ENCODE measurements around the gene TCFL5.
A peak's percentile ranks its signal among the peaks of the same experiment; 100 is the strongest.
"Not testable (repeated sequence)": the region's sequence is repeated elsewhere in the genome, so short reads cannot be mapped to it uniquely, and the experiment has no call there.

The TCFL5 gene

DNA sequence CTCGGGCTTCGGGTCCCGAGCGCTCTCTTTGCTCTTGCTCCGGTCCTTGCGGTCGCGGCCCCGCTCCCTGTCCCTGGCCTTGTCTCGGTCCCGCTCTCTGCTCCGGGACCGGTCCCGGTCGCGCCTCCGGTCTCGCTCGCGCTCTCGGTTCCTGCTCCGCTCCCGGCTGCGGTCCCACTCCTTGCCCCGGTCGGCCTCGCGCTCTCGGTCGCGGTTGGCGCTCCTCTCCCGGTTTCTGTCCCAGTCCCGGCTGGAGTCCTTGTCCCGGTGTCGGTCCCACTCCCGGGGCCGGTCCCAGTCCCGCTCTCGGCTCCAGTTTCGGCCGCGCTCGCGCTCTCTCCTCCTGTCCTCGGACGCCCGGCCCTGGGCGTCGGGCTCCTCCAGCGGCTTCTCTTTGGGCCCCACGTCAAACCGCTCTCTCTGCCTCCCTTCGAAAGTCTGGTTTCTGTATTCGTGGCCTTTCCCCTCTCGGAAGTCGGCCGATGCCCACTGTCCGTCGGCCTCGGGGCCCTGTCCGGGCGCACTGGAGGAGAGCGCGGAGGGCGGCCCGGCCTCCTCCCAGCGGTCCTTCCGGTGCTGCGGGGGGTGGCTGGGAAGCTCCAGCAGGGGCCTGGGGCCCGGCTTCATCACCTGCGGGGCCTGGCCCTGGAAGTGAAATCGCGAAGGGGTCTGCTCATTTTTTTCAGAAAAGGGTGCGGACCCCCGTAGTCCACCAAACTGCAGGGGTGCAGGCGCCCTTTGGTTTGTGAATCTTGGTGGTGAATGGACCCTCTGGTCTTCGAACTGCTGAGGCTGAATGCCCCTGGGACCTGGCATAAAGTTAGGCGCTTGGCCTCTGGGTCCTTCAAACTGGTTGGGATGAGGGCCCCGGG, 17.9 kb upstream of the TCFL5 start:
- no peak for DNase-seq

DNA sequence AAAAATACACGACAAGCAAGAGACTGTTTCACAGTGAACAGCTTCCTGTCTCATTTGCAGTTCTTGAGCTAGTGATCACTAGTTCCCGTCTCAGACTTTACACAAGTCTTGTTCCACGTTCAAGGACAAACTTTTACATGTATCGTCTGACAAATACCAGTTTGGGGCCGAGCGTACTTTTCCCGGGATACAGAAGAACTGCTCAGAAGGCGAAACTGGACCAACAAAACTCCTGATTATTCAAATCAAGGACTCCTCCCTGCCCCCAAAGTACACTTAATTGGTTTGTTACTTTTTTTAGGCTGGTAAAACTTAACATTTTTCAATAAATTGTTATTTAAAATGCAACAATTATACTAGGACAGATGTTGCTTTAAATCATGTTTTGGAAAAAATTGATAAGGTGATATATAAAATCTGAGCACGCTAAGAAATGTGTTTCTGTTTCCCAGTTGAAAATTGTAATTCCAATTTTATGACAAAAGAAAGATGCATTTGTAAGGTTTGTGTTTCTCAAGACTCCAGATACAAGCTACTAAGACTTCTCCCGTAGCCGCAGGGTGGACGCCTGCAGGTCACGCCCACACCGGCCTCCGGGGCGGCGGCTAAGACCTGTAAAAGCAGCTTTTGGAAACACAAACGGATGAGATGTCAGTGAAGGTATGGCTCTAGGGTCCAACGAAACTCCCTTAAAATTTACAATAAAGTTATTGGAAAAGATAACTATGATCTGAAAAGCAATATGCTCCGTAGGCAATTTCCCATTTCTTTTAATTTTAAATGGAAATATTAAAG, 16.8 kb upstream of the TCFL5 start:
- DNase-seq, result no peak

DNA sequence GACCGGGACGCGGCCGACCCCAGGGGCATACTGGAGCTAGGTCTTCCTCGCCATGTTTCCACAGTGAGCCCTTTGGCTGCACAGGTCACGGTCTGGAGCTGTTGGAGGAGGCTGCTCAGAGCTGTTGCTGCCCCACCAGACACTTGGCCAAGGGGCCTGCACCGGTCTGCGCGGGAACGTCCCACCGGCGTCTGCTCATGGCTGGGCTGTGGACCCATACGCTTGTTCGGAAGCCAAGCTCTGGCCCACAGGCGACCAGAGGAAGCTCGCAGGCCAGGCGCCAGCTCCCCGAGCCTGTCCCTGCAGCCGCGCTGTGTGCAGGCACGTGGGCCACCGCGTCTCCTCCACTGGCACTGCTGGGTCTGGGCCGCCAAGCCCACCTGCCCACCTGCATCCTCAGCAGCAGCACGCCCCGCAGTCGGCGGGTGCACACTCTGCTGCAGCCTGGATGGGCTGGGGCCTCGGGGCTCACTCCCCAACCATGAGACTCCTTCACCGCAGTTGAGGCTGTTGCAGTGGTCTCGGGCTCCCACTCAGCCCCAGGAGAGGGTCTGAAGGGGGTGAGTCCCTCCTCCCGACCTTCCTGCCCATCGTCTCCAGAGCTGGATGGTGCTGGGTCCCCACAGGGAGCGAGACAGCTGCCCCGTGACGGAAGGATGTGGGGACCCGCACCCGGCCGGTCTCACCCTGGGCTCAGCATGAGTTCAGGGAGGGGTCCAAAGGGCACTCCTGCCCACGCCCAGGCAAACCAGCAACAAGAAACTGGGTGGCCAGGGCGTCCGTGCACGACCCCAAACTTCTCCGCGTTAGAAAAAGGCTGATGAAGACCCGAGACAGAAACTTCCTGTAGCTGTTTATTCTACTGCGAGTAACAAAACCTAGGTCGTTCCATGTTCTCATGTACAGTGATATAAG, 15.5 kb upstream of the TCFL5 start:
- no peak for DNase-seq

DNA sequence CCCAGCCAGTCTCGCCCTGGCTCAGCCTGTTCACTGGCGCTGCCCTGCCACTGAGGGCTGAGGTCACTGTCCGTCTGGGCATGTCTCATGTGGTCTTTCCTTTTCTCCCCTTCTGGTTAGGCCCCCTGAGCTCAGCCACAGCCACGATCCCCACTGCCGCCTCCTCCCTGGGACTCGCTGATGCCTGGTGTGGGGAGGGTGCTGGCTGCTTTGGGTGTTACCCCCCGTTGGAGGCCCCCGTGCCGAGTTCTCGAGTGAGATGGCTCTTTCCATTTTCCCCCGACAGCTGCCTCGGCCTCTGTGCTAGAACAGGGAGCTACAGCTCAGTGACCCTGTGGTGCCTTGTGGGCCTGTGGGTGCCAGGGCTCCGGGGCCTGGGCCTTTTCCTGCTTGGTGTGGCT, 14.9 kb upstream of the TCFL5 start:
- no peak for DNase-seq

DNA sequence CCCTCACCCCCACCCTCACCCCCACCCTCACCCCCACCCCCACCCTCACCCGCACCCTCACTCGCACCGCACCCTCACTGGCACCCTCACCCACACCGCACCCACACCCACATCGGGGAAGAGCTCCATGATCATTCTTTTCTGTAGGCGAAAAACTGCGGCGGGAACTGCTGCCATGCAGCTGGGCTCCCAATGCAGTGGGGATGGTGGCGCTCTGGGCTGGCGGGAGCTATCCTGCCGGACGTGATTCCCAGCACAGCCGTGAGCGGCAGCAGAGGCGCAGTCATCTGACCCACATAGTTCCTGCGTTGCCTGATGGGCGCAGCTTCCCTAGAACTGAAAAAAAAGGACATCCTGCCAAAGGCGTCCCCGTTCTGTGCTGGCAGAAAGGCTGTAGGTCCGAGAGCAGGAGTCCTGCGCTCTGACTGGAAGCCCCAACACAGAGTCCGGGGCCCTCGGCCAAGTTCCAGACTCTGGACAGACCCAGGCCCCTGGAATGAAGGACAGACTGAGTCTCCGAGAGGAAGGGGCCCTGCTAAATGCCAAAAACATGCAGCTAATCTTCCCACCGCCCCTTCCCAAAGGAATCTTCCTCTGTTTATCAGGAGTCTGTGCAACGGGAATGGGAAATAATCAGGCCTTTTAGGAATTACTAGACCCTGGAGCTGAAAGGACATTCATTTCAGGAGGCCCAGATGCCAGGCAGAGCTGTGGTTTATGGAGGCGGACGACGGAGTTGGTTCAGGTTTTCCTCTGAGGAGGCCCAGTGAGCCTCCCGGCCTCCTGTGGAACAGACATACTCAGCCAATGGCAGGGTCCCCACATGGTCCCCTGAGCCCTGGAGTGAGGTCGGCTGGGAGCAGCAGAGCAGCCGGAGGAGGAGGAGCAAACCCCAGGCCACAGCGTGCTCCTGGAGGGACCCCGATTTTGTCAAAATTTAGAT, 14.1 kb upstream of the TCFL5 start:
- DNase-seq, result peak; percentile 82 to 85

DNA sequence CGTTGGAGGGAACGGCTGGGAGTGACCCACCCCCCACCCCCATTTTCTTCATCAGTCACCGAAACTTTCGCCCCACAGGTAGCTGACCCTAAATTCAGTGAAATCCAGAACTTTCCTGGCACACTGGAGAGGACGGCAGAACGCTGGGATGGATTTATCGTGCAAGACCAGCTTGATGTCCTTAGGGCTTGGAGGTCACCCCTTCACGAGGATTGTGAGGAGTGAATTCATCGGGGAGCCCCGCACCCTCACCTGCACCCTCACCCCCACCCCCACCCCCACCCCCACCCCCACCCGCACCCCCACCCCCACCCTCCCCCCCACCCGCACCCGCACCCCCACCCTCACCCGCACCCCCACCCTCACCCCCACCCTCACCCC, 13.3 kb upstream of the TCFL5 start:
- DNase-seq, result no peak

DNA sequence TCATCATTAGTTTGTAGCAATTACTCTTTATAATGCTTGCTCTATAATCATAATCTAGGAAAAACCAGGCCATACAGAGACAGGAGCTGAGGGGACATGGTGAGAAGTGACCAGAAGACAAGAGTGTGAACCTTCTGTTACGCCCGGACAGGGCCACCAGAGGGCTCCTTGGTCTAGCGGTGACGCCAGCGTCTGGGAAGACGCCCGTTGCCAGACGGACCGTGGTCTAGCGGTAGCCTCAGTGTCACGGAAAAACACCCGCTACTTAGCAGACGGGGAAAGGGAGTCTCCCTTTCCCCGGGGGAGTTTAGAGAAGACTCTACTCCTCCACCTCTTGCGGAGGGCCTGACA, 12.0 kb upstream of the TCFL5 start:
- DNase-seq, result peak in 1 of 2 experiments; percentile 28

DNA sequence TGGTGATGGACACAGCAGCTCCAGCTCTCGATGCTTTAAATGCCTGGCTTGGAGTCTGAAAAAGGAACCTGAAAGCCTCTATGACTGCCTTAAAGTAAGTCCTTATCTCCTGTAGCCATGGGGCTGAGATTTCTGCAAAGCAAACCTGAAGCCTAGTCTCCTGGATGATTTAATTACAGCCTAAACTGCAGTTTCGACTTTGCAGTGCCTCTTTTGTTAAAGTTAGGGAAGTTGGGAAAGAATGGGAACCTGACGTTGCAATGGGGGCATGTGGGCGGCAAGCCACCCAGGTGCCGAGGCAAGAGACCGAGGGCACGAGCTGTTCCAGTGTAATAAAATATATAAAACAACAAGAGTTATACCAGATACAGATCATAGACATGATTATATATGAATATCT, 11.7 kb upstream of the TCFL5 start:
- DNase-seq, result no peak

DNA sequence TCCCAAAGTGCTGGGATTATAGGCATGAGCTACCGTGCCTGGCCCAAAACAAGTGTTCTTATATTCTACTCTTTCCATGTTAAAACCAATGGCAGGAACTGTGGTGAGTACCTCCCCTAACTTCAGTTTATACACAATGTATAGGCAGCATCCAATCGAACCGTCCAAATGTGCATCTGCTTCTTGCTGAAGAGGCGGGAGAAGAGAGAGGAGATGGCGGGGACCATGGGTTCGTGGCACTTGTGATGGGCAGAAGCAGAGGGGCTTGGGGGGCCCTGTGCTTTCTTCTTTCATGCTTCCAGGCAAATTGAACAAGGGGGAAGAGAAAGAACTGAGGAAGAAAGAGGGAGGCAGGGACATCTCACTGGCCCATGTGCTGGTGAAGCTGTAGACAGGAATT, 11.2 kb upstream of the TCFL5 start:
- no peak for DNase-seq

DNA sequence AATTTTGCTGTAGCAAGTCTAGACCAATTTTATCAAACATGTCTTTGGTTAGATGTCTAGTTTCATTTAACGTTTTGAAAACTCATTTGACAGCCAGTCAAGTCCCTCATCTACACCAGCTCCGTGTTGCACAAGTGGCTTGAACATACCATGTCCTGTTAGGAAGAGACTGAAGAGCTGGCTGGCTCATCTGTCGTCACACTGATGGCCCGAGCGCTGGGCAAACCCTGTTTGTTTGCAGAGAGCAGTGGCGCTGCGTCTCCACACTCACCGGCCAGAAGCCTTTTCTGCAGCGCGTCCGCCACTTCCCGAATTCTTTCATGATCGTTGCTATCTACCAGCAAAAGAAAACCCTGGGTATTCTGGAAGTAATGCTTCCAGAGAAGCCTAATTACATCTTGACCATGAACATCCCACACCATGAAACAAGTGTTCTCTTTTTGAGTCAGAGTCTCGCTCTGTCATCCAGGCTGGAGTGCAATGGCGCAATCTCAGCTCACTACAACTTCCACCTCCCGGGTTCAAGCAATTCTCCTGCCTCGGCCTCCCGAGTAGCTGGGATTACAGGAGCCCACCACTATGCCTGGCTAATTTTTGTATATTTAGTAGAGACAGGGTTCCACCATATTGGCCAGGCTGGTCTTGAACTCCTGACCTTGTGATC, 10.7 kb upstream of the TCFL5 start:
- peak in 1 of 2 experiments; percentile 10 for DNase-seq

DNA sequence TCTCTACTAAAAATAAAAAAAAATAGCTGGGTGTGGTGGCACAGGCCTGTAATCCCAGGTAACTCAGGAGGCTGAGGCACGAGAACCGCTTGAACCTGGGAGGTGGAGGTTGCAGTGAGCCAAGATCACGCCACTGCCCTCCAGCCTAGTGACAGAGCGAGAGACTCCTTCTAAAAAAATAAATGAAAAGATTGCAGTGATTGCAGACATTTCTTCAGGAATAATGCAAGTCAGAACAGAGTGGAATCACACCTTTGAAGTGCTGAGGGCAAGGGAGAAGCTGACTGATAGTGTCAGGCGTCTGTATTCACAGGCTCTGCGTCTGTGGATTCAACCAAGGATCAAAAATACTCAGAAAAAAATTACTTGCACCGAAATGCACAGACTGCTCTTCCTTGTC, 2.6 kb upstream of the TCFL5 start:
- DNase-seq, result no peak

DNA sequence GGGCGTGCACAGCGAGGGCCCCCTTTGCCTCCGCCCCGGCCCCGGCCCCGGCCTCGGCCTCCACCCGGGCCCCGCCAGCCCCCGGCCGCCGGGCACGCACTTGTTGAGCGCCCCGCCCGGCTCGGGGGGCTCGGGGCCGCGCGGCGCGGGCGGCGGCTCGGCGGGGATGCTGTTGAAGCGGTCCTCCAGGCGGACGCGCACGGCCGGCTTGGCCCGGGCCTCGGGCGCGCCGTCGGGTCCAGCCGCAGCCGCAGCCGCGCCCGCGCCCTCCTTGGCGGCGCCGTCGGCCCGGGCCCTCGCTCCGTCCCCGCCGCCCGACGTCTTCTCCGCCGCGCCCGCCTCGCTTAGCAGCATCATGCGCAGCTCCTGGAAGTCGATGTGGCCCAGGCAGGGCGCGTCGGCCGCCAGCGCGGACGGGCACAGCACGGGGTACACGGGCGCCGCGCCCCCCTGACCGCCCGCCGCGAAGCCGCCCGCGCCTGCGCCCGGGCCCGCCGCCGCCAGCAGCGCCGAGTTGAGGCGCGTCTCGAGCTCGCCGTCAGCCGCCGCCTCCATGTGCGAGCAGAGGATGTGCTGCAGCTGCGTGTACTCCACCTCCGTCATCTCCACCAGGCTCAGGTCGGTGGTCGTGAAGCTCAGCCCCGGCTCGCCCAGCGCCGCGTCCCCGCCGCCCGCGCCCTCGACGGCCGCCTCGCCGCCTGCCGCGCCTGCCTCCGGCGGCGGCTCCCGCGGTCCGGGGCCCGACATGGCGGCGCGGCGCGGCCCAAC, 514 bp downstream of the TCFL5 start:
- peak in 1 of 2 experiments; percentile 25 for DNase-seq

DNA sequence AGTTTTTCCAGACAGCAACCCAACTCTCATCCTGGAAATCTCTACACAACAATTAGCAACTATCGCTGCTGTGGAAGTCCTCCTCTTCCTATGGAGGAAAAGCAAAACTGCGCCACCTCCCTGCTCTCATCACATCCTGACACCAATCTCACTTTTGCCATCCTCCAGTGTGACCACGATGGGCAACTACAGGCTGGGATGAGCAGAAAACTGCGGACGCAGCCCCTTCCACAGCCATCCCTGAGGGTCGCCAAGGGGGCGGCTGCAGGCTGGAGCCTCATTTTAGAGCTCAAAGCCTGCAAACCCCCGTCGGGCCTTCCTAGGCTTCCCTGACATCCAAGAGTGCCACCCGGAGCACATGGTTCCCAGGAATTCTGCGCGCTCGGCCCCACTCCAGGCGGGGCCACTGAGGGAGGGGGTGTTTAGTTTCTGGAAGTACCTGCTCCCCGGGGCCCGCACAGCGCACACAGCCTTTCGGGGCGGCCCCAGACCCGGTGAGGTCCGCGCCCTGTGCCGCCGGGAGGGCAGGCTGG, 1.2 kb downstream of the TCFL5 start:
- DNase-seq, result peak in 1 of 2 experiments; percentile 14

DNA sequence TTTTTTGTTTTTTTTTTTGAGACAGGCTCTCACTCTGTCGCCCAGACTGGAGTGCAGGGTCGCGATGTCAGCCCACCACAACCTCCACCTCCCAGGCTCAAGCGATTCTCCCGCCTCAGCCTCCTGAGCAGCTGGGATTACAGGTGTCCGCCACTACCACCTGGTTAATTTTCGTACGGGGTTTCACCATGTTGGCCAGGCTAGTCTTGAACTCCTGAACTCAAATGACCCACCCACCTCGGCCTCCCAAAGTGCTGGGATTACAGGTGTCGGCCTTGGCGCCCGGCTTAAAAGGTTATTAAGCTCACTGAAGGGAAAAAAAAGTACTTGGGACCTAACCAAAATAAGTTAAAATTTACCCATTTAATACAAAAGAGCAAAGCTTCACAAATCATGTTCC, 1.9 kb downstream of the TCFL5 start:
- DNase-seq, result no peak

DNA sequence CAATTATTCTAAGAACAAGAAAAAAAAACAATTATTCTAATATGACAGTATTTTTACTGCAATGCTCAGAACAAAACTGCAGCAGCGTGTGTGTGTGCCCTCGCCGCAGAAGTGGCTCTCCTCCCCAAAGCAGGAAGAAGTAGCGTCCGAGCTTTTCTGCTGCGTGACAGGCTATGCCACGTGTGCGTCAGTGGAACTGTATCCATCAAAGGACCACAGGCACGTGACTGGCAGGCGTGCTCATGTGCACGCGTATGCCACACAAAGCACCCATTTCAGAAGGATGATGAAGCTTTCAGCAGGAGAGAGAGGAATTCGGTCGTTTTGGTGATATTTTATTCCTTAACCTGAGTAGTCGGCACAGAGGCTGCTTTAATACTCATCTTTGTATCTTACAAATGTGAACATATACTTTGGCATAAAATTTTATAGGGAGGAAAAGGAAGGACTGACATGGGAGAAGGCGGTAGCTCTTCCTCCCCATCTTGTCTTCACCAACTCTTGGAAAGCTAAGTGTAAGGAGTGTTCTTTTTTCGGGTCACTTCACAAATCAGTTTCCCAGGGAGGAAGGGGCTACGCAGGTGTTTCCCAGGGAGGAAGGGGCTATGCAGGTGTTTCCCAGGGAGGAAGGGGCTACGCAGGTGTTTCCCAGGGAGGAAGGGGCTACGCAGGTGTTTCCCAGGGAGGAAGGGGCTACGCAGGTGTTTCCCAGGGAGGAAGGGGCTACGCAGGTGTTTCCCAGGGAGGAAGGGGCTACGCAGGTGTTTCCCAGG, 3.4 kb downstream of the TCFL5 start:
- DNase-seq, result no peak

DNA sequence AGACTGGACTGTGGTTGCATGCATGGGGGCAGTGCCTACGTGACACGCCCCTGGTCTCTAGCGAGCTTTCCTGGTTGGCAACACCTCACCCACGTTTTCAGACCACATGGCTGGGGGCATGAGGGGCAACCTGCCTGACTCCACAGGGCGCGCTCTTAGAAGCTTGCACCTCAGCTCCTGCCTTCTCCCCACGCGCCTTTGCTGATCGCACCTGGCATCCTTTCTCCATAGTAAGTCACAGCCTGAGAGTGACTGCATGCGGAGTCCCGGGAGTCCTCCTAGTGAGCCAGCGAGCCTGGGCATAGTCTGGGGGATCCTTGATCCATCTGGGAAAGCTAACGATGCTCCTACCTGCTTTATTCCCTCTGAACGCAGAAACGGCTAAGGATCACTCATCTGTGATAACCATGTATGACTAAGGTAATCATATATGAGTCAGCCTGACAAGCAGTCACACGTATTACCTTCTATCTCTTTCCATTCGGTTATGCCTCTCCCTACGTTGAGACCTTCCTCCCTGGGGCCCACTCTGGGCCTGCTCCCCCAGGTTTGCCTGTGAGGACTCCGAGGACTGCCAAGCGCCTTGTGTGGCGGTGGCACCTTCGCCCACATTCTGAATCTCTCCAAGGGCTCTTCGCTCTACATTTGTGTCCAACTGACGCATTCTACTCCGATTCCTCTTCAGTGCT, 4.5 kb downstream of the TCFL5 start:
- no peak for DNase-seq

DNA sequence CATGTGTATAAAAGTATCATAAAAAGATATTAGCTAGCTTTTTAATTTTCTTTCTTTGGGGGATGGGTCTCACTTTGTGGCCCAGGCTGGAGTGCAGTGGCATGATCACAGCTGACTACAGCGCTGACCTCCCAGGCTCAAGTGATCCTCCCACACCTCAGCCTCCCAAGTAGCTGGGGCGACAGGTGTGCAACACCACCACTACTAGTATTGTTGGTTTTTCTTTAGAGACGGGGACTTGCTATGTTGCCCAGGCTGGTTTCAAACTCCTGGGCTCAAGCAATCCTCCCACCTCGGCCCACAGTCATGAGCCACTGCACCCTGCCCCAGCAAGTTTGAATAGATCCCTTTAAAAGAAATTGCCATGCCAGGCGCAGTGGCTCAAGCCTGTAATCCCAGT, 6.5 kb downstream of the TCFL5 start:
- no peak for DNase-seq

DNA sequence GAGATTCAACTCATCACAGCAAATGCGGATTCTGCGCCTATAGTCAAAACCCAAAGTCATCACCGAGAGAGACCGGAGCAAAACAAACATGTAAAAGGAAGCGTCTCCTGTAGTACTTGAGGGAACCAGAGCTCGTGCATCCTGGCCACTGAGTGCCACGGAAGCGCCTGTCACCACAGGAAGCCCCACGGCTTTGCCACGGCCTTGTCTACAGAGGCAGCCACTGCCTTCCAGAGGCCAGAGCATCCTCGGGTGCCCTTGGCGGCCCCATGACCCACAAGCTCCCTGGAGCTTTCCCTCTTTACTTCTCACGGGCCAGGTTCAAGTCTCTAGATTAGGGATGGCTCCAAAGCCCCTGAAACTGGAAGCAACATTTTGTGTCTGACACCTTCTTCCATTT, 7.5 kb downstream of the TCFL5 start:
- no peak for DNase-seq

DNA sequence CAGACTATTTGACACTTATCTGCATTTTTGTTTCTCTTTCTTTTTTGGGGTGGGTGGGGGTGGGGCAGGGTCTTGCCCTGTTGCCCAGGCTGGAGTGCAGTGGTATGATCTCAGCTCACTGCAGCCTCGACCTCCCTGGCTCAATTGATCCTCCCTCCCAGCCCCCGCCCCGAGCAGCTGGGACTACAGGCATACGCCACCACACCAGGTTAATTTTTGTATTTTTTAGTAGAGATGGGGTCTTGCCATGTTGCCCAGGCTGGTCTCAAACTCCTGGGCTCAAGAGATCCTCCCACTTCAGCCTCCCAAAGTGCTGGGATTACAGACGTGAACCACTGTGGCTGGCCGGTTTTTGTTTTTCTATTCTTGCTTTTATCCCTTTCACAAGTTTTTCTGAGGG, 8.3 kb downstream of the TCFL5 start:
- DNase-seq, result not testable (repeated sequence)

All from NCI-H2081 (cell line).